ENCODE data around the gene COG2.

COG2 gene

GRCh38 chr1:230629511-230629910 lies 12.8 kb upstream of the COG2 start:
- Histone ChIP-seq H3K4me3 (replicated peaks; ENCODE audit: low read depth, low read length) (no peak overlapping the region), H3K27me3 (replicated peaks; ENCODE audit: control insufficient read depth, insufficient read depth, low read length) (no peaks in the 10 kb centered on the region), H3K36me3 (ENCODE audit: control insufficient read depth, insufficient read depth, low read length) (no peaks in the 10 kb centered on the region)
- no peak for TF ChIP-seq CTCF (IDR thresholded peaks at IDR 0.05; ENCODE audit: insufficient read depth, low read length, poor library complexity, severe bottlenecking)
- DNase-seq (ENCODE audit: extremely low read depth, insufficient read length) = no peak

- Histone ChIP-seq H3K4me3 (replicated peaks; ENCODE audit: low read depth, low read length) (no peak overlapping the region), H3K27me3 (replicated peaks; ENCODE audit: control insufficient read depth, insufficient read depth, low read length) (no peaks in the 10 kb centered on the region), H3K36me3 (ENCODE audit: control insufficient read depth, insufficient read depth, low read length) (no peaks in the 10 kb centered on the region)
- no peak for DNase-seq (ENCODE audit: extremely low read depth, insufficient read length)
- TF ChIP-seq CTCF (IDR thresholded peaks at IDR 0.05; ENCODE audit: insufficient read depth, low read length, poor library complexity, severe bottlenecking) = no peak
Measured at GRCh38 chr1:230631477-230631876, 10.8 kb upstream of the COG2 start.

- H3K4me3 ChIP-seq (replicated peaks; ENCODE audit: low read depth, low read length) = no peak overlapping the region
- no peaks in the 10 kb centered on the region for H3K27me3 ChIP-seq (replicated peaks; ENCODE audit: control insufficient read depth, insufficient read depth, low read length)
- TF ChIP-seq CTCF (IDR thresholded peaks at IDR 0.05; ENCODE audit: insufficient read depth, low read length, poor library complexity, severe bottlenecking) = peak; percentile 71
- H3K36me3 ChIP-seq (ENCODE audit: control insufficient read depth, insufficient read depth, low read length) = no peaks in the 10 kb centered on the region
- no peak for DNase-seq (ENCODE audit: extremely low read depth, insufficient read length)
Measured at GRCh38 chr1:230632273-230632873, 9.9 kb upstream of the COG2 start.

- H3K4me3 ChIP-seq (replicated peaks; ENCODE audit: low read depth, low read length) = no peak overlapping the region
- no peaks in the 10 kb centered on the region; the same call in 1 of the 2 replicates for H3K27me3 ChIP-seq (replicated peaks; ENCODE audit: control insufficient read depth, insufficient read depth, low read length)
- no peaks in the 10 kb centered on the region for H3K36me3 ChIP-seq (ENCODE audit: control insufficient read depth, insufficient read depth, low read length)
- no peak for DNase-seq (ENCODE audit: extremely low read depth, insufficient read length)
- TF ChIP-seq CTCF (IDR thresholded peaks at IDR 0.05; ENCODE audit: insufficient read depth, low read length, poor library complexity, severe bottlenecking) = no peak
Measured at GRCh38 chr1:230633469-230633868, 8.8 kb upstream of the COG2 start.

- Histone ChIP-seq H3K4me3 (replicated peaks; ENCODE audit: low read depth, low read length) (no peak overlapping the region), H3K36me3 (ENCODE audit: control insufficient read depth, insufficient read depth, low read length) (no peaks in the 10 kb centered on the region), H3K27me3 (replicated peaks; ENCODE audit: control insufficient read depth, insufficient read depth, low read length) (no peaks in the 10 kb centered on the region; the same call in 1 of the 2 replicates)
- DNase-seq (ENCODE audit: extremely low read depth, insufficient read length) = no peak
- TF ChIP-seq CTCF (IDR thresholded peaks at IDR 0.05; ENCODE audit: insufficient read depth, low read length, poor library complexity, severe bottlenecking) = no peak
Measured at GRCh38 chr1:230634384-230634783, 7.9 kb upstream of the COG2 start.

Data from GM06990 (cell line).